Transverse colon (tissue), 3 donors: Measurements from ENCODE around the gene HEPN1.

ENCODE experiments used
- POLR2A ChIP-seq: fragments of 450-650 bp; IDR thresholded peaks from one replicate; pipeline ENCODE4 v1.6.1; 2016; ENCODE audit warnings: antibody characterized with exemption, mild to moderate bottlenecking, moderate library complexity
- TF ChIP-seq, protein P1 (sequence below), 5 experiments: fragments of 200-600 bp in 3 of 5; fragments of 450-650 bp in 2 of 5; sonication (generic) in 3 of 5; IDR thresholded peaks; 1 replicate in 2 of 5; 2 replicates in 3 of 5; pipeline ENCODE4 v1.5.1; 2016 to 2017; ENCODE audit warnings: antibody characterized with exemption in 5 of 5, inconsistent platforms in 3 of 5, mild to moderate bottlenecking in 2 of 5, moderate library complexity in 1 of 5

- TF ChIP-seq, protein P1, sequence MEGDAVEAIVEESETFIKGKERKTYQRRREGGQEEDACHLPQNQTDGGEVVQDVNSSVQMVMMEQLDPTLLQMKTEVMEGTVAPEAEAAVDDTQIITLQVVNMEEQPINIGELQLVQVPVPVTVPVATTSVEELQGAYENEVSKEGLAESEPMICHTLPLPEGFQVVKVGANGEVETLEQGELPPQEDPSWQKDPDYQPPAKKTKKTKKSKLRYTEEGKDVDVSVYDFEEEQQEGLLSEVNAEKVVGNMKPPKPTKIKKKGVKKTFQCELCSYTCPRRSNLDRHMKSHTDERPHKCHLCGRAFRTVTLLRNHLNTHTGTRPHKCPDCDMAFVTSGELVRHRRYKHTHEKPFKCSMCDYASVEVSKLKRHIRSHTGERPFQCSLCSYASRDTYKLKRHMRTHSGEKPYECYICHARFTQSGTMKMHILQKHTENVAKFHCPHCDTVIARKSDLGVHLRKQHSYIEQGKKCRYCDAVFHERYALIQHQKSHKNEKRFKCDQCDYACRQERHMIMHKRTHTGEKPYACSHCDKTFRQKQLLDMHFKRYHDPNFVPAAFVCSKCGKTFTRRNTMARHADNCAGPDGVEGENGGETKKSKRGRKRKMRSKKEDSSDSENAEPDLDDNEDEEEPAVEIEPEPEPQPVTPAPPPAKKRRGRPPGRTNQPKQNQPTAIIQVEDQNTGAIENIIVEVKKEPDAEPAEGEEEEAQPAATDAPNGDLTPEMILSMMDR (IDR thresholded peaks at IDR 0.05) = no peak
- TF ChIP-seq POLR2A = no peak
Measured at GRCh38 chr11:124872280-124872679, 46.8 kb upstream of the HEPN1 start.
